Vagina (tissue), 2 donors: ENCODE measurements around the gene UGT1A6. TPM values are rescaled to one million over a fixed set of nuclear protein-coding genes. Genes with fewer than 3 reads are reported as not detected.
A peak's percentile ranks its signal among the peaks of the same experiment; 100 is the strongest.
"Not testable (repeated sequence)": the region's sequence is repeated elsewhere in the genome, so short reads cannot be mapped to it uniquely, and the experiment has no call there.

ENCODE experiments used
- DNase-seq, 2 donors: peaks; one replicate each; pipeline ENCODE4 v3.0.0-alpha.2; 2017; ENCODE audit errors: extremely low spot score in 2 of 2
- H3K27ac ChIP-seq: fragments of 200-600 bp; sonication (generic); one replicate; pipeline ENCODE4 v1.5.1; 2019
- H3K27me3 ChIP-seq: fragments of 200-600 bp; sonication (generic); one replicate; pipeline ENCODE4 v1.5.1; 2019
- H3K36me3 ChIP-seq, 2 donors: fragments of 200-600 bp; sonication (generic); one replicate each; pipeline ENCODE4 v1.5.1; 2017 to 2019
- H3K4me1 ChIP-seq: fragments of 200-600 bp; sonication (generic); one replicate; pipeline ENCODE4 v1.5.1; 2019
- H3K4me3 ChIP-seq, 2 donors: fragments of 200-600 bp; sonication (generic); 1 replicate in 1 of 2; 2 replicates in 1 of 2; pipeline ENCODE4 v1.5.1; 2016 to 2019
- H3K9me3 ChIP-seq: fragments of 200-600 bp; sonication (generic); one replicate; pipeline ENCODE4 v1.5.1; 2019
- CTCF ChIP-seq, 3 experiments: fragments of 450-650 bp in 2 of 3; fragments of 200-600 bp in 1 of 3; sonication (generic) in 1 of 3; IDR thresholded peaks; one replicate each; pipeline ENCODE4 v1.5.1; 2017 to 2019; ENCODE audit warnings: antibody characterized with exemption in 3 of 3, mild to moderate bottlenecking in 2 of 3, moderate library complexity in 2 of 3
- POLR2A ChIP-seq, 2 donors: fragments of 450-650 bp; IDR thresholded peaks; one replicate each; pipeline ENCODE4 v1.6.1; 2017; ENCODE audit warnings: antibody characterized with exemption in 2 of 2, mild to moderate bottlenecking in 2 of 2, moderate library complexity in 2 of 2
- POLR2AphosphoS5 ChIP-seq, 2 donors: sonication (generic); formaldehyde crosslinking; IDR thresholded peaks; one replicate each; pipeline ENCODE4 v1.9.0; 2017; ENCODE audit warnings: antibody characterized with exemption in 2 of 2, mild to moderate bottlenecking in 2 of 2, low read depth in 1 of 2; ENCODE audit not compliant: insufficient read depth in 1 of 2
- intact Hi-C: fragments of 100-400 bp; cut with DNase I; formaldehyde crosslinking; loops from one replicate; pipeline ENCODE4 v1.15.1; 2023
- total RNA-seq: library from RNA; depleted of rRNA; stranded (reverse); fragments of >200 nt; gene quantifications from one replicate; pipeline ENCODE4 v1.2.3, GENCODE V29; 2016

Gene UGT1A6
- total RNA-seq: 14.0 TPM

DNA sequence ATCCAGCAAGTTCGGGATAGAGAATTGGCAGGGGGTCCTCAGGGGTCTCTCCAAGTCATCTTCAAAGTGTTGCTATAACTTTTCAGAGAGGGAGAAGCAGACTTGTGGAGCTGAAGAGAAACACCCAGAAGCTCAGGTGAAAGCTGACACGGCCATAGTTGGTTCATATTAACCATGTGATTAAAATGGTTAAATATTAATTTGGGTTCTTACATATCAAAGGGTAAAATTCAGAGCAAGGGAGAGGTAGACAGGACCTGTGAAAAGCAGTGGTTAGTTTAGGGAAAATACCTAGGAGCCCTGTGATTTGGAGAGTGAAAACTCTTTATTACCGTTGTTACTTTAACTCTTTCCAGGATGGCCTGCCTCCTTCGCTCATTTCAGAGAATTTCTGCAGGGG, at the start of gene UGT1A6:
Gene UGT1A6, plus strand, starts transcription at position 243 of the 400 bp plus-strand sequence. Its CDS starts 115 bp downstream, at position 358.
- intact Hi-C loops: no loop called here
- H3K27ac ChIP-seq: peak within 1 kb of the TSS; percentile 16
- peaks cover 8% of the 10 kb centered on the region for H3K4me1 ChIP-seq
- no peaks in the 10 kb centered on the region for H3K36me3 ChIP-seq
- H3K4me3 ChIP-seq: peak within 1 kb of the TSS in 1 of 2 donors; percentile 33
- H3K9me3 ChIP-seq: no peaks in the 10 kb centered on the region
- TF ChIP-seq POLR2AphosphoS5 (IDR thresholded peaks at IDR 0.05; ENCODE audit: insufficient read depth in 1 of 2, low read depth in 1 of 2): no peak
- TF ChIP-seq CTCF (IDR thresholded peaks at IDR 0.05): no peak
- TF ChIP-seq POLR2A (IDR thresholded peaks at IDR 0.05): no peak
- no peaks in the 10 kb centered on the region for H3K27me3 ChIP-seq
- DNase-seq: no peak

DNA sequence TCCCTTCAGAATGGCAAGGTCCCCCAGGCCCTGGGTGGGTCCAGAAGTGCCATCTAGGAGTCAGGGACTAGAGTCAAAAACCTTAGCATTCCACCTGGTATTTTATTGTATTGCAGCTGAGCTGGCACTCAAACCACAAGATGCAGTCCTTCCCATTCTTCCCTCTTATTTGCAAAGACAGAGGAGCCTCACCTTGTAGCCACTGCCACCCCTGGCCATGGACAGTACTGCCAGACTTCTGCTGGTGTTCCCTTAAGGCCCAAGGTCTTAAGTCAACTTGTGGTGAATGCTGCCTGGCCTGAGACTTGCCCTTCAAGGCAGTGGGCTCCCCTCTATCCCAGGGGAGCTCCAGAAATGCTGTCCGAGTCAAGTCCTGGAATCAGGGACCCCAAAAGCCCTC, 49.6 kb upstream of the UGT1A6 start:
- H3K4me3 ChIP-seq: no peak overlapping the region
- H3K9me3 ChIP-seq: no peaks in the 10 kb centered on the region
- no peaks in the 10 kb centered on the region for H3K36me3 ChIP-seq
- TF ChIP-seq CTCF (IDR thresholded peaks at IDR 0.05) (no peak), POLR2A (IDR thresholded peaks at IDR 0.05) (no peak), POLR2AphosphoS5 (IDR thresholded peaks at IDR 0.05; ENCODE audit: insufficient read depth in 1 of 2, low read depth in 1 of 2) (no peak)
- no peaks in the 10 kb centered on the region for H3K4me1 ChIP-seq
- intact Hi-C loops: no loop called here
- H3K27me3 ChIP-seq: no peaks in the 10 kb centered on the region
- no peak for DNase-seq
- no peak overlapping the region for H3K27ac ChIP-seq

DNA sequence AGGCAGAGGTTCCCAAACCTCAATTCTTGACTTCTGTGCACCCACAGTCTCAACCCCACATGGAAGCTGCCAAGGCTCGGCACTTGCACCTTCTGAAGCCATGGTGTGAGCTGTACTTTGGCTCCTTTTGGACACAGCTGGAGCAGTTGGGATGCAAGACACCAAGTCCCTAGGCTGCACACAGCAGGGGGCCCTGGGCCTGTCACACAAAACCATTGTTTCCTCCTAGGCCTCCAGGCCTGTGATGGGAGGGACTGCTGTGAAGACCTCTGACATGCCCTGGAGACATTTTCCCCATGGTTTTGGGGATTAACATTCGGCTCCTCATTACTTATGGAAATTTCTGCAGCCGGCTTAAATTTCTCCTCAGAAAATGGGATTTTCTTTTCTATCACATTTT, 46.7 kb upstream of the UGT1A6 start:
- H3K9me3 ChIP-seq, intact Hi-C loops, DNase-seq, H3K27ac ChIP-seq, H3K4me1 ChIP-seq, H3K36me3 ChIP-seq, H3K4me3 ChIP-seq, H3K27me3 ChIP-seq: not testable (repeated sequence)

DNA sequence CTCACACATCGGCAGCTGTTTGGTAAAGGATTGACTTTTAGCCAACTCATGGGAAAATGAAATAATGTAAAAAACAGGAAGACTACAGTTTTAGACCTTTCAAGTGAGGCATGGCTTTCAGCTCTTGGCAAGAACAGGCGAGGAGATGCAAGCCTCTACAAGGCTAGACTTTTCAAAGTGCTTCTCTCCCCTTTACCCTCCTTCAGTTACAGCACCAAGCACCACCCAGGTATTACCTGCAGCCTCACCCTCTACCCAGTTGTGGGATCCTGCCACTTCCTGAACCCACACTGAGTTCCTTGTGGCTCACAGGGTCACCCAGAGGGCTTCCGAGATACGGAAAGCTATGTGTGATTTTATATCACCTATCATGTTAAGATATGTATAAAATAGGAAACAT, 41.7 kb upstream of the UGT1A6 start:
- Histone ChIP-seq H3K4me1 (no peaks in the 10 kb centered on the region), H3K36me3 (no peaks in the 10 kb centered on the region), H3K9me3 (no peaks in the 10 kb centered on the region), H3K27me3 (no peaks in the 10 kb centered on the region), H3K27ac (no peak overlapping the region), H3K4me3 (no peak overlapping the region)
- DNase-seq: no peak
- TF ChIP-seq POLR2A (IDR thresholded peaks at IDR 0.05): no peak
- TF ChIP-seq POLR2AphosphoS5 (IDR thresholded peaks at IDR 0.05; ENCODE audit: insufficient read depth in 1 of 2, low read depth in 1 of 2): no peak
- no peak for TF ChIP-seq CTCF (IDR thresholded peaks at IDR 0.05)
- intact Hi-C loops: no loop called here

GRCh38 chr2:233651430-233651829, 41.3 kb upstream of the UGT1A6 start:
- Histone ChIP-seq H3K27me3 (no peaks in the 10 kb centered on the region), H3K36me3 (no peaks in the 10 kb centered on the region), H3K4me3 (no peak overlapping the region), H3K4me1 (no peaks in the 10 kb centered on the region), H3K9me3 (no peaks in the 10 kb centered on the region), H3K27ac (no peak overlapping the region)
- no peak for DNase-seq
- TF ChIP-seq CTCF (IDR thresholded peaks at IDR 0.05) (no peak), POLR2A (IDR thresholded peaks at IDR 0.05) (no peak), POLR2AphosphoS5 (IDR thresholded peaks at IDR 0.05; ENCODE audit: insufficient read depth in 1 of 2, low read depth in 1 of 2) (no peak)
- intact Hi-C loops: no loop called here

DNA sequence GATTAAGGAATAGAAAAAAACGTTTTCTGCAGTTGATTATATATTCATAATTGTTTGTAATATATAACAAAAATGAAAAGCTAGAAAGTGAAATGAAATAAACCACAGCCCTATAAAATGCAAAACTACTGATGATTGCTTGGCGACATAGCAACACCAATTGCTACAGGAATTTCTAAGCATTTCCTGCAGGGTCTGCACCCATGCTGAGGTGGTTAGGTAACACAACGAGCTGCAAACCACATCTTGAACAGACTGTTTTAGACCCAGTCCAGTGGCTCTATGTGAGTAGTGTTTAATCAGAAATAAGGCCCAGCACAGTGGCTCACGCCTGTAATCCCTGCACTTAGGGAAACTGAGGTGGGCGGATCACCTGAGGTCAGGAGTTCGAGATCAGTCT, 38.2 kb upstream of the UGT1A6 start:
- Histone ChIP-seq H3K4me3 (no peak overlapping the region), H3K36me3 (no peaks in the 10 kb centered on the region), H3K27me3 (no peaks in the 10 kb centered on the region), H3K27ac (no peak overlapping the region), H3K4me1 (no peaks in the 10 kb centered on the region), H3K9me3 (no peaks in the 10 kb centered on the region)
- DNase-seq: no peak
- intact Hi-C loops: no loop called here
- no peak for TF ChIP-seq POLR2A (IDR thresholded peaks at IDR 0.05)
- no peak for TF ChIP-seq CTCF (IDR thresholded peaks at IDR 0.05)
- no peak for TF ChIP-seq POLR2AphosphoS5 (IDR thresholded peaks at IDR 0.05; ENCODE audit: insufficient read depth in 1 of 2, low read depth in 1 of 2)
